Adrenal gland (tissue), 12 donors: Measurements from ENCODE around the gene IL10RB. TPM values are rescaled to one million over a fixed set of nuclear protein-coding genes. Genes with fewer than 3 reads are reported as not detected.
A peak's percentile ranks its signal among the peaks of the same experiment; 100 is the strongest.

Source experiments
- DNase-seq, 7 donors: peaks; one replicate each; pipeline ENCODE4 v3.0.0-alpha.2; 2019 to 2020
- H3K27ac ChIP-seq, 5 donors: fragments of 200-600 bp; sonication (generic) in 4 of 5; 1 replicate in 3 of 5; 2 replicates in 2 of 5; pipeline versions ENCODE4 v1.5.1 to v1.8.0; 2016 to 2020; ENCODE audit warnings: mild to moderate bottlenecking in 1 of 5
- H3K27me3 ChIP-seq: fragments of 200-600 bp; 2 replicates; pipeline ENCODE4 v1.8.0; 2021
- H3K36me3 ChIP-seq, 2 donors: fragments of 200-600 bp; replicated peaks in 1 of 2; 1 replicate in 1 of 2; 2 replicates in 1 of 2; pipeline versions ENCODE4 v1.5.1 to v1.8.0; 2018 to 2022
- H3K4me1 ChIP-seq, 2 donors: fragments of 200-600 bp; replicated peaks in 1 of 2; 1 replicate in 1 of 2; 2 replicates in 1 of 2; pipeline versions ENCODE4 v1.5.1 to v1.8.0; 2018 to 2021
- H3K4me3 ChIP-seq, 4 donors: fragments of 200-600 bp; sonication (generic) in 3 of 4; one replicate each; pipeline ENCODE4 v1.5.1; 2016 to 2018
- H3K9me3 ChIP-seq, 3 donors: fragments of 200-600 bp; sonication (generic) in 1 of 3; replicated peaks in 1 of 3; 1 replicate in 2 of 3; 2 replicates in 1 of 3; pipeline versions ENCODE4 v1.5.1 to v1.8.0; 2016 to 2021
- POLR2A ChIP-seq, 2 donors: fragments of 450-650 bp; IDR thresholded peaks; one replicate each; pipeline ENCODE4 v1.6.1; 2017; ENCODE audit warnings: antibody characterized with exemption in 2 of 2, mild to moderate bottlenecking in 2 of 2, moderate library complexity in 1 of 2
- WGBS, 4 donors: extraction: QIAGEN DNeasy Blood & Tissue Kit in 2 of 4; methylation state at CpG; one replicate each; pipeline versions ENCODE4 v1.1.5 to v1.1.7; 2013 to 2017; 5-methylcytosine and 5-hydroxymethylcytosine counted together
- intact Hi-C, 2 donors: fragments of 100-400 bp; cut with DNase I; formaldehyde crosslinking; loops; one replicate each; pipeline versions ENCODE4 v1.14.1 to v1.15.0; 2022 to 2023
- polyA plus RNA-seq, 3 donors: library from polyadenylated mRNA; stranded (reverse); fragments of 200-250 nt in 2 of 3; fragments of 350-450 nt in 1 of 3; fragmentation: Illumina TruSeq in 1 of 3; extraction: RNeasy Lipid Tissue Mini Kit (QIAGEN cat#74804) in 1 of 3; gene quantifications; one replicate each; pipeline ENCODE4 v1.2.3, GENCODE V29; 2013 to 2014
- total RNA-seq, 9 donors: library from RNA; depleted of rRNA in 4 of 9; stranded (reverse); fragments of >200 nt in 4 of 9; fragments of 120-200 nt in 1 of 9; fragmentation: NEBNext Ultra II Directional in 1 of 9; extraction: Animal tissue kit (Norgen Biotek cat#: 25700) in 1 of 9; gene quantifications; one replicate each; pipeline versions ENCODE4 v1.1.0 to v1.2.4, GENCODE V29; 2013 to 2023
- TF ChIP-seq, protein P1 (sequence below), 6 experiments: fragments of 450-650 bp in 4 of 6; fragments of 200-600 bp in 2 of 6; sonication (generic) in 1 of 6; IDR thresholded peaks; 1 replicate in 5 of 6; 2 replicates in 1 of 6; pipeline versions ENCODE4 v1.5.1 to v1.8.0; 2016 to 2021; ENCODE audit warnings: antibody characterized with exemption in 6 of 6, mild to moderate bottlenecking in 2 of 6, moderate library complexity in 1 of 6
- donor health status: healthy with polysubstance abuse.
- donor health status: Bipolar disorder and iron deficiency.
- donor health status: DM: yes; HTN: yes; CAD: no.
- donor health status: DM: no; HTN: no; CAD: no.
- donor health status: DM: no; HTN: no; CAD: no.
- donor health status: DM: yes; HTN: yes; CAD: no.

IL10RB gene
- total and polyA plus RNA-seq, 12 donors = 14.7 to 55.0 (median 26.9) TPM

DNA sequence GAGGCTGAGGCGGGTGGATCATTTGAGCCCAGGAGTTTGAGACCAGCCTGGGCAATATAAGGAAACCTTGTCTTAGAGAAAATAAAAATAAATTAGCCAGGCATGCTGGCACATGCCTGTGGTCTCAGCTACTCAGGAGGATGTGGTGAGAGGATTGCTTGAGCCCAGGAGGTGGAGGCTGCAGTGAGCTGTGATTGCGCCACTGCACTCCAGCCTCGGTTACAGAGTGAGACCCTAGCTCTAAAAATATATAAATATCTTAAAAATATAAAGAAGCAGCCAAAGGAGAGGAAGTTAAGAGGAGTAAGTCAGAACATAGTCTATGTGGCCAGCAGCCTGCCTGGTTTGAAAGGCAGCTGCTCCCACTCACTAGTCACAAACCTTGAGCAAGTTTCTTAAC lies 4.5 kb upstream of the IL10RB start:
- H3K27ac ChIP-seq = peak overlapping the region in 2 of 5 donors; percentile 35 to 36
- H3K27me3 ChIP-seq = no peaks in the 10 kb centered on the region
- intact Hi-C loops = no loop called here
- H3K4me1 ChIP-seq = peaks cover 0 to 5% of the 10 kb centered on the region in 2 donors
- WGBS, 4 donors = 65 to 87% (median 73%) methylated on average over 3 of the region's 3 CpGs
- TF ChIP-seq, protein P1, sequence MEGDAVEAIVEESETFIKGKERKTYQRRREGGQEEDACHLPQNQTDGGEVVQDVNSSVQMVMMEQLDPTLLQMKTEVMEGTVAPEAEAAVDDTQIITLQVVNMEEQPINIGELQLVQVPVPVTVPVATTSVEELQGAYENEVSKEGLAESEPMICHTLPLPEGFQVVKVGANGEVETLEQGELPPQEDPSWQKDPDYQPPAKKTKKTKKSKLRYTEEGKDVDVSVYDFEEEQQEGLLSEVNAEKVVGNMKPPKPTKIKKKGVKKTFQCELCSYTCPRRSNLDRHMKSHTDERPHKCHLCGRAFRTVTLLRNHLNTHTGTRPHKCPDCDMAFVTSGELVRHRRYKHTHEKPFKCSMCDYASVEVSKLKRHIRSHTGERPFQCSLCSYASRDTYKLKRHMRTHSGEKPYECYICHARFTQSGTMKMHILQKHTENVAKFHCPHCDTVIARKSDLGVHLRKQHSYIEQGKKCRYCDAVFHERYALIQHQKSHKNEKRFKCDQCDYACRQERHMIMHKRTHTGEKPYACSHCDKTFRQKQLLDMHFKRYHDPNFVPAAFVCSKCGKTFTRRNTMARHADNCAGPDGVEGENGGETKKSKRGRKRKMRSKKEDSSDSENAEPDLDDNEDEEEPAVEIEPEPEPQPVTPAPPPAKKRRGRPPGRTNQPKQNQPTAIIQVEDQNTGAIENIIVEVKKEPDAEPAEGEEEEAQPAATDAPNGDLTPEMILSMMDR (IDR thresholded peaks at IDR 0.05) = no peak
- no peak for TF ChIP-seq POLR2A (IDR thresholded peaks at IDR 0.05)
- peak in 5 of 7 donors; percentile 31 to 68 (median 42) for DNase-seq
- H3K36me3 ChIP-seq = peaks cover 0 to 20% of the 10 kb centered on the region in 2 donors
- no peaks in the 10 kb centered on the region for H3K9me3 ChIP-seq
- no peak overlapping the region for H3K4me3 ChIP-seq

DNA sequence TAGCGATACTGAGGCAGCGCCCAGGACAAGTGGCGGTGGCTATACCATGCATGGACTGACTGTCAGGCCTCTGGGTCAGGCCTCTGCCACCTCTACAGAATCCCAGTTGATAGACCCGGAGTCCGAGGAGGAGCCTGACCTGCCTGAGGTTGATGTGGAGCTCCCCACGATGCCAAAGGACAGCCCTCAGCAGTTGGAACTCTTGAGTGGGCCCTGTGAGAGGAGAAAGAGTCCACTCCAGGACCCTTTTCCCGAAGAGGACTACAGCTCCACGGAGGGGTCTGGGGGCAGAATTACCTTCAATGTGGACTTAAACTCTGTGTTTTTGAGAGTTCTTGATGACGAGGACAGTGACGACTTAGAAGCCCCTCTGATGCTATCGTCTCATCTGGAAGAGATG lies 3.2 kb upstream of the IL10RB start:
- H3K9me3 ChIP-seq = no peaks in the 10 kb centered on the region
- peaks cover 0 to 14% of the 10 kb centered on the region in 2 donors for H3K4me1 ChIP-seq
- no peak overlapping the region for H3K27ac ChIP-seq
- TF ChIP-seq, protein P1 (IDR thresholded peaks at IDR 0.05) = no peak
- TF ChIP-seq POLR2A (IDR thresholded peaks at IDR 0.05) = no peak
- DNase-seq = no peak
- 91 to 97% (median 95%) methylated on average over 9 to 11 of the region's 11 CpGs for WGBS, 4 donors
- no peak overlapping the region for H3K4me3 ChIP-seq
- H3K36me3 ChIP-seq = peaks cover 0 to 14% of the 10 kb centered on the region in 2 donors
- intact Hi-C loops = no loop called here
- no peaks in the 10 kb centered on the region for H3K27me3 ChIP-seq

DNA sequence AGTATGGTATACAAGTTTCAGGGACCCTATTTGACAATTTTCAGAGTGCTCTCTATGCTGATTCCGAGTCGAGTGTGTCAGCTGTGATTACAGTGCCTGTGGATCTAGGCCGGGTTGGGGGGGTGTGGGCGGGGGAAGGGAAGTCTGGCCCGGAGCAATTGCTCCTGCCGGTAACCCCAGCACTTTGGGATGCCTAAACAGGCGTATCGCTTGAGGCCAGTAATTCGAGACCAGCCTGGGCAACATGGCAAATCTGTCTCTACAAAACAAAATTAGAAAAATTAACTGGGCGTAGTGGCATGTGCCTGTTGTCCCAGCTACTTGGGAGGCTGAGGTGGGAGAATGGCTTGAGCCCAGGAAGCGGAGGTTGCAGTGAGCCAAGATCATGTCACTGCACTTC lies 1.6 kb upstream of the IL10RB start:
- Histone ChIP-seq H3K4me3 (no peak overlapping the region), H3K4me1 (peaks cover 0 to 14% of the 10 kb centered on the region in 2 donors), H3K27me3 (no peaks in the 10 kb centered on the region), H3K9me3 (no peaks in the 10 kb centered on the region), H3K36me3 (peaks cover 0 to 16% of the 10 kb centered on the region in 2 donors), H3K27ac (peak overlapping the region in 1 of 5 donors; percentile 93)
- intact Hi-C loops = no loop called here
- no peak for DNase-seq
- no peak for TF ChIP-seq POLR2A (IDR thresholded peaks at IDR 0.05)
- TF ChIP-seq, protein P1 (IDR thresholded peaks at IDR 0.05) = no peak
- WGBS, 4 donors = 88 to 92% (median 91%) methylated on average over 11 of the region's 11 CpGs

DNA sequence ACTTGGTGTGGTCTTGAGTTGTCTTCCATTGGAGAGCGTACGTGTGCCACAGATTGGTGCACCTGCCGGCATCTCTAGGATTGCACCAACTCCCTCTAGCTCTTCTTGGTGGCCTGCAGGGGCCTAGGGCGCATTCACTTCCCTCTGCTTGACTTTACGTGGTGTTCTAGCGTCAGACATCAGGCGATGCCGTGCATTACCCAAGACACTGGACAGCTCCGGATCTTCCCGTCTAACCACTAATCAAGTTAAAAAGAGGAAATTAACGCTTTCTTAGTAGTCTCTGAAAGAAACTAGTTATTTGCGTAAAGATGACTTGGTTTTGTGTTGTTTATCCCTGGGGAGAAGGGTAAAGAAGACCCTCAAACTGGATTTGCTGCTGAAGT lies 510 bp upstream of the IL10RB start:
- Histone ChIP-seq H3K27me3 (no peaks in the 10 kb centered on the region), H3K4me3 (peak overlapping the region in 2 of 4 donors; percentile 75 to 97), H3K27ac (peak overlapping the region; percentile 14 to 93 (median 56)), H3K4me1 (peaks cover 0 to 14% of the 10 kb centered on the region in 2 donors), H3K36me3 (peaks cover 0 to 16% of the 10 kb centered on the region in 2 donors), H3K9me3 (no peaks in the 10 kb centered on the region)
- TF ChIP-seq POLR2A (IDR thresholded peaks at IDR 0.05) = no peak
- TF ChIP-seq, protein P1 (IDR thresholded peaks at IDR 0.05) = peak in 1 of 6 experiments; percentile 15
- peak; percentile 32 to 78 (median 61) for DNase-seq
- WGBS, 4 donors = 23 to 28% (median 27%) methylated on average over 12 of the region's 12 CpGs
- intact Hi-C loops = no loop called here
